PC-9 (cell line): ENCODE results near the gene ITGB3. TPM values are rescaled to one million over a fixed set of nuclear protein-coding genes. Genes with fewer than 3 reads are reported as not detected.
A peak's percentile ranks its signal among the peaks of the same experiment; 100 is the strongest.
"Not testable (repeated sequence)": the region's sequence is repeated elsewhere in the genome, so short reads cannot be mapped to it uniquely, and the experiment has no call there.

ENCODE experiments used
- BruUV-seq: library from RNA; stranded (reverse); fragments of 400-500 nt; replicated peaks from 2 replicates; lab custom pipeline; 2021; lab: Mats Ljungman, UMichigan
- CTCF ChIA-PET: fragments of 300-600 bp; sonication (Branson Sonifier 250); formaldehyde crosslinking; loops from one replicate; lab custom pipeline; 2022; ENCODE audit warnings: antibody characterized with exemption; lab: Charles Lee
- POLR2A ChIA-PET: fragments of 300-600 bp; sonication (Branson Sonifier 250); formaldehyde crosslinking; loops from one replicate; lab custom pipeline; 2022; ENCODE audit warnings: antibody characterized with exemption; ENCODE audit not compliant: unreplicated experiment; lab: Charles Lee
- DNase-seq, 2 experiments: peaks; one replicate each; pipeline versions ENCODE4 v3.0.0 to v3.0.0-alpha.2; 2015 to 2022; ENCODE audit warnings: mixed read lengths in 1 of 2
- H2AFZ ChIP-seq: fragments of 200-600 bp; sonication (generic); 2 replicates; pipeline ENCODE4 v1.8.1; 2017; ENCODE audit warnings: antibody characterized with exemption
- H3F3A ChIP-seq: fragments of 200-600 bp; sonication (generic); 2 replicates; pipeline ENCODE4 v1.8.1; 2017; ENCODE audit warnings: antibody characterized with exemption, mild to moderate bottlenecking, low read depth; ENCODE audit not compliant: insufficient read depth
- H3K27ac ChIP-seq: fragments of 200-600 bp; sonication (generic); 2 replicates; pipeline ENCODE4 v1.6.1; 2016; ENCODE audit warnings: mixed run types
- H3K27me3 ChIP-seq: fragments of 200-600 bp; sonication (generic); 2 replicates; pipeline ENCODE4 v1.6.1; 2016; ENCODE audit warnings: low read depth, mixed run types; ENCODE audit not compliant: insufficient read depth
- H3K36me3 ChIP-seq: fragments of 200-600 bp; sonication (generic); 2 replicates; pipeline ENCODE4 v1.6.1; 2016; ENCODE audit warnings: low read depth, mixed run types
- H3K4me1 ChIP-seq: fragments of 200-600 bp; sonication (generic); replicated peaks from 2 replicates; pipeline ENCODE4 v1.6.1; 2016; ENCODE audit warnings: mixed run types; ENCODE audit not compliant: insufficient read depth
- H3K4me2 ChIP-seq: fragments of 200-600 bp; sonication (generic); 2 replicates; pipeline ENCODE4 v1.6.1; 2017; ENCODE audit warnings: mixed run types
- H3K4me3 ChIP-seq: fragments of 200-600 bp; sonication (generic); 2 replicates; pipeline ENCODE4 v1.6.1; 2016; ENCODE audit warnings: mixed run types
- H3K79me2 ChIP-seq: fragments of 200-600 bp; sonication (generic); 2 replicates; pipeline ENCODE4 v1.6.1; 2017; ENCODE audit warnings: low read depth, mixed run types
- H3K9me2 ChIP-seq: fragments of 200-600 bp; sonication (generic); 2 replicates; pipeline ENCODE4 v1.8.1; 2017; ENCODE audit warnings: mild to moderate bottlenecking; ENCODE audit not compliant: insufficient read depth
- H3K9me3 ChIP-seq: fragments of 200-600 bp; sonication (generic); 2 replicates; pipeline ENCODE4 v1.8.1; 2016; ENCODE audit warnings: low read depth; ENCODE audit not compliant: insufficient read depth
- H4K20me1 ChIP-seq: fragments of 200-600 bp; sonication (generic); 2 replicates; pipeline ENCODE4 v1.8.1; 2017; ENCODE audit not compliant: insufficient read depth
- CTCF ChIP-seq: fragments of 200-600 bp; sonication (generic); conservative IDR thresholded peaks from 2 replicates; pipeline ENCODE4 v1.6.1; 2017; ENCODE audit warnings: mixed run types, antibody characterized with exemption, mild to moderate bottlenecking, moderate library complexity
- EZH2 ChIP-seq: fragments of 200-600 bp; sonication (generic); IDR thresholded peaks from 2 replicates; pipeline ENCODE4 v1.8.0; 2017; ENCODE audit warnings: antibody characterized with exemption, low read depth
- intact Hi-C: fragments of 100-400 bp; cut with micrococcal nuclease; formaldehyde crosslinking; loops from one replicate; pipeline ENCODE4 v1.10.0; 2022; ENCODE audit not compliant: unreplicated experiment
- total RNA-seq: library from RNA; stranded (reverse); gene quantifications from 2 replicates; pipeline ENCODE4 v1.2.3, GENCODE V29; 2021

ITGB3 gene
- total RNA-seq, 1 experiment from 2014 or later, result 0.31 TPM

GRCh38 chr17:47222047-47222446 is 31.6 kb upstream of the ITGB3 start:
- no peak overlapping the region for H3K27ac ChIP-seq
- peaks cover 37% of the 10 kb centered on the region for H3K4me1 ChIP-seq
- H3K36me3 ChIP-seq, result no peaks in the 10 kb centered on the region
- CTCF ChIA-PET, result no interaction called here
- no TSS peak for BruUV-seq
- H3F3A ChIP-seq, result peaks cover 18% of the 10 kb centered on the region; the same call in 1 of the 2 replicates
- H3K9me3 ChIP-seq, result no peaks in the 10 kb centered on the region
- H3K4me3 ChIP-seq, result no peak overlapping the region
- H3K9me2 ChIP-seq, result no peaks in the 10 kb centered on the region
- no peak for DNase-seq
- H3K27me3 ChIP-seq, result no peaks in the 10 kb centered on the region
- TF ChIP-seq CTCF, result no peak
- no peak for TF ChIP-seq EZH2
- no peaks in the 10 kb centered on the region for H3K79me2 ChIP-seq
- POLR2A ChIA-PET, result no interaction called here
- H3K4me2 ChIP-seq, result no peak overlapping the region
- H2AFZ ChIP-seq, result no peak overlapping the region
- intact Hi-C loops, result no loop called here
- H4K20me1 ChIP-seq, result no peaks in the 10 kb centered on the region

GRCh38 chr17:47223007-47223406 is 30.6 kb upstream of the ITGB3 start:
- intact Hi-C loops, result no loop called here
- no peaks in the 10 kb centered on the region for H3K36me3 ChIP-seq
- no peaks in the 10 kb centered on the region for H3K9me3 ChIP-seq
- peaks cover 37% of the 10 kb centered on the region for H3K4me1 ChIP-seq
- BruUV-seq, result no TSS peak
- H3K79me2 ChIP-seq, result no peaks in the 10 kb centered on the region
- ChIA-PET CTCF (no interaction called here), POLR2A (no interaction called here)
- H3K4me3 ChIP-seq, result no peak overlapping the region
- no peaks in the 10 kb centered on the region for H3K27me3 ChIP-seq
- H3K4me2 ChIP-seq, result peak overlapping the region; percentile 17; the same call in 1 of the 2 replicates
- H2AFZ ChIP-seq, result no peak overlapping the region
- TF ChIP-seq EZH2 (no peak), CTCF (no peak)
- peaks cover 18% of the 10 kb centered on the region; the same call in 1 of the 2 replicates for H3F3A ChIP-seq
- peak in 1 of 2 experiments; percentile 42 for DNase-seq
- peak overlapping the region; percentile 65 for H3K27ac ChIP-seq
- no peaks in the 10 kb centered on the region for H4K20me1 ChIP-seq
- no peaks in the 10 kb centered on the region for H3K9me2 ChIP-seq

- no peaks in the 10 kb centered on the region for H4K20me1 ChIP-seq
- no peaks in the 10 kb centered on the region for H3K9me3 ChIP-seq
- TF ChIP-seq EZH2 (no peak), CTCF (no peak)
- no peak overlapping the region for H2AFZ ChIP-seq
- no peak for DNase-seq
- POLR2A ChIA-PET, result no interaction called here
- CTCF ChIA-PET, result no interaction called here
- no peak overlapping the region for H3K4me3 ChIP-seq
- intact Hi-C loops, result no loop called here
- no TSS peak for BruUV-seq
- H3K79me2 ChIP-seq, result no peaks in the 10 kb centered on the region
- peaks cover 18% of the 10 kb centered on the region; the same call in 1 of the 2 replicates for H3F3A ChIP-seq
- no peaks in the 10 kb centered on the region for H3K36me3 ChIP-seq
- no peaks in the 10 kb centered on the region for H3K9me2 ChIP-seq
- no peaks in the 10 kb centered on the region for H3K27me3 ChIP-seq
- peak overlapping the region; percentile 17; the same call in 1 of the 2 replicates for H3K4me2 ChIP-seq
- H3K4me1 ChIP-seq, result peaks cover 37% of the 10 kb centered on the region
- H3K27ac ChIP-seq, result peak overlapping the region; percentile 65
Observed at GRCh38 chr17:47223460-47223859, 30.2 kb upstream of the ITGB3 start.

- H3K4me1 ChIP-seq, result peaks cover 37% of the 10 kb centered on the region
- CTCF ChIA-PET, BruUV-seq, H3K79me2 ChIP-seq, H3K36me3 ChIP-seq, H3K27me3 ChIP-seq, H4K20me1 ChIP-seq, H2AFZ ChIP-seq, H3K9me2 ChIP-seq, intact Hi-C loops, H3K9me3 ChIP-seq, H3K4me2 ChIP-seq, DNase-seq, H3K4me3 ChIP-seq, POLR2A ChIA-PET: not testable (repeated sequence)
- H3F3A ChIP-seq, result peaks cover 18% of the 10 kb centered on the region; the same call in 1 of the 2 replicates
- peak overlapping the region; percentile 65; the same call in 1 of the 2 replicates for H3K27ac ChIP-seq
Observed at GRCh38 chr17:47224077-47224476, 29.6 kb upstream of the ITGB3 start.
